Central memory CD8-positive, alpha-beta T cell (primary cell): ENCODE data around the gene AAMP.

Source experiments
- ATAC-seq: fragments of 150-1000 bp; cut with Tn5 transposase; replicated peaks from 2 replicates; pipeline ENCODE4 v1.10.0; 2022; ENCODE audit warnings: mild to moderate bottlenecking, moderate FRiP score, moderate number of reproducible peaks; ENCODE audit not compliant: poor library complexity, severe bottlenecking; ENCODE audit errors: extremely low read depth
- DNase-seq, 2 donors: peaks; one replicate each; pipeline ENCODE4 v3.0.0; 2021; ENCODE audit warnings: low spot score in 2 of 2
- H3K27ac Mint-ChIP-seq: one replicate; pipeline ENCODE4 v1.8.0; 2022; ENCODE audit warnings: low read depth, mild to moderate bottlenecking, moderate library complexity, mixed read lengths
- H3K27me3 Mint-ChIP-seq: one replicate; pipeline ENCODE4 v1.8.0; 2022; ENCODE audit warnings: mixed read lengths
- H3K36me3 Mint-ChIP-seq: one replicate; pipeline ENCODE4 v1.8.0; 2022; ENCODE audit warnings: mild to moderate bottlenecking, moderate library complexity, mixed read lengths; ENCODE audit not compliant: insufficient read depth
- H3K4me1 Mint-ChIP-seq: one replicate; pipeline ENCODE4 v1.8.0; 2022; ENCODE audit warnings: mixed read lengths
- H3K4me3 Mint-ChIP-seq: one replicate; pipeline ENCODE4 v1.8.0; 2022; ENCODE audit warnings: mild to moderate bottlenecking, moderate library complexity, mixed read lengths
- H3K9me3 Mint-ChIP-seq: one replicate; pipeline ENCODE4 v1.8.0; 2022; ENCODE audit warnings: mixed read lengths

Gene AAMP

DNA sequence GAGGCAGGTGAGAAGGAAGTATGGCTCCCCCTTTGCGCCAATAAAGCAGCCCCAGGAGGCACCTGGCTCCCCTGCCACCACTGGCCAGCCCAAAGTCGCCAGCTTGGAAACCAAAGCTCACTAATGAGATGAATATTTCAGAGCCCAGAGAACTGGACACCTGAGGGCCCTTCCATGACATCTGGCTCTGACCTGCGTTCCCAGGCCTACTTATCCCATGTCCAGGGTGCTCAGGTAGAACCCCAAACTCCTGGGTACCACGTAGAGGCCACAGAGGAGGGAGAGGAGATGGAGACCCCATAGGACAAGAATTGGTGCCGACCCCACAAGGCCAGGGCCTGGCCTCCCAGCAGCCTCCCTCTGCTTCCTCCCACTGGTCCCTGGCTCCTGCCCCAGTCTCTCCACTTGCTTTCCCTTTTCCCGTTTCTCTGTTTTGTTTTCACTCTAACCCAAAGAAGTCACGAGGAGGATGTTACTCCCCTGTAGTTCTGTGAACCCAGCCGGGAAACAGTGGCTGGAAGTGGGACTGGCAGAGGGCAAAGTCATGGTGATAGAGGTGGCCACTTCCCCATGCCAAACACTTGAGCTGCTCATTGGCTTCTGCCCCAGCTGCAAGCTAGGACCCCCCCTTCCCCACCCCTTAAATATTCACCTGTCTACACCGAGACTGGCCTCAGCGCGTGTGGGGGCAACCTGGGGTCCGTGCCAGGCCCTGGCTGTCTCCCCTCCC is 21.5 kb upstream of the AAMP start:
- ATAC-seq = no peak
- peaks cover 14% of the 10 kb centered on the region for H3K36me3 Mint-ChIP-seq
- DNase-seq = no peak

GRCh38 chr2:218290316-218291261 is 20.7 kb upstream of the AAMP start:
- peak overlapping the region; percentile 99 for H3K27ac Mint-ChIP-seq
- H3K4me3 Mint-ChIP-seq = peak overlapping the region; percentile 81
- ATAC-seq (peak; percentile 15), DNase-seq (no peak)
- H3K36me3 Mint-ChIP-seq = peaks cover 17% of the 10 kb centered on the region
- peaks cover 72% of the 10 kb centered on the region for H3K4me1 Mint-ChIP-seq
- H3K9me3 Mint-ChIP-seq = no peaks in the 10 kb centered on the region
- no peaks in the 10 kb centered on the region for H3K27me3 Mint-ChIP-seq

More for the DNA sequence above, 21.5 kb upstream of the AAMP start:
- no peaks in the 10 kb centered on the region for H3K9me3 Mint-ChIP-seq
- H3K4me3 Mint-ChIP-seq = peak overlapping the region; percentile 81
- peaks cover 63% of the 10 kb centered on the region for H3K4me1 Mint-ChIP-seq
- peak overlapping the region; percentile 99 for H3K27ac Mint-ChIP-seq
- H3K27me3 Mint-ChIP-seq = no peaks in the 10 kb centered on the region

GRCh38 chr2:218289639-218290315 is 19.8 kb upstream of the AAMP start:
- Mint-ChIP-seq H3K4me3 (peak overlapping the region; percentile 81), H3K27me3 (no peaks in the 10 kb centered on the region), H3K9me3 (no peaks in the 10 kb centered on the region), H3K27ac (peak overlapping the region; percentile 99), H3K36me3 (peaks cover 20% of the 10 kb centered on the region), H3K4me1 (peaks cover 78% of the 10 kb centered on the region)
- ATAC-seq = no peak
- no peak for DNase-seq

- H3K27ac Mint-ChIP-seq = peak overlapping the region; percentile 99
- H3K4me3 Mint-ChIP-seq = peak overlapping the region; percentile 86
- H3K9me3 Mint-ChIP-seq = no peaks in the 10 kb centered on the region
- peak; percentile 72 for ATAC-seq
- peak; percentile 49 to 80 for DNase-seq
- peaks cover 87% of the 10 kb centered on the region for H3K4me1 Mint-ChIP-seq
- no peaks in the 10 kb centered on the region for H3K27me3 Mint-ChIP-seq
- peaks cover 23% of the 10 kb centered on the region for H3K36me3 Mint-ChIP-seq
Observed at GRCh38 chr2:218286570-218287459, 16.9 kb upstream of the AAMP start.

GRCh38 chr2:218285604-218286003 is 15.7 kb upstream of the AAMP start:
- H3K27me3 Mint-ChIP-seq = no peaks in the 10 kb centered on the region
- peak overlapping the region; percentile 99 for H3K27ac Mint-ChIP-seq
- peak overlapping the region; percentile 86 for H3K4me3 Mint-ChIP-seq
- ATAC-seq (no peak), DNase-seq (no peak)
- H3K36me3 Mint-ChIP-seq = peaks cover 30% of the 10 kb centered on the region
- H3K4me1 Mint-ChIP-seq = peaks cover 80% of the 10 kb centered on the region
- H3K9me3 Mint-ChIP-seq = no peaks in the 10 kb centered on the region

- DNase-seq (no peak), ATAC-seq (peak; percentile 22)
- peaks cover 77% of the 10 kb centered on the region for H3K4me1 Mint-ChIP-seq
- H3K9me3 Mint-ChIP-seq = no peaks in the 10 kb centered on the region
- H3K27me3 Mint-ChIP-seq = no peaks in the 10 kb centered on the region
- peaks cover 42% of the 10 kb centered on the region for H3K36me3 Mint-ChIP-seq
- H3K4me3 Mint-ChIP-seq = peak overlapping the region; percentile 86
- peak overlapping the region; percentile 99 for H3K27ac Mint-ChIP-seq
Observed at GRCh38 chr2:218284106-218284811, 14.3 kb upstream of the AAMP start.

GRCh38 chr2:218282173-218282991 is 12.4 kb upstream of the AAMP start:
- Mint-ChIP-seq H3K4me1 (peaks cover 61% of the 10 kb centered on the region), H3K27ac (peak overlapping the region; percentile 90)
- no peak for DNase-seq

DNA sequence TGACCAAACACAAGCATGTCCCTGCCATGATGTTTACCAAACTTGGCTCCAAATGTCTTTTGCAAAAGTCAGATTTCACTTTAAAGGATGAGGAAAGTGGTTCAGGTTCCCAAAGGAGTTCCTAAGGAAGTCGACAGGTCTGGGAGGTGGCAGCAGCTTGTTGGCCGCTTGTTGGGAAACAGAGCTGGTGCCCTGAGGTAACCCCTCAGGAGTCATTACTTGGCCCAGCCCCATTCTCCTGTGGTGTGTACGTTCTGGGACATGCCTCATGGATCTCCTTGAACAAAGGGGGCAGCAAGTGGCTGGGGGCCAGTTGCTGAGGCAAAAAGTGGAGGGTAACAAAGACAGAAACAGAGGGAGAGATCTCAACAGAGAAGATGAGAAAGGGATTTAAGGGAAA is 11.5 kb upstream of the AAMP start:
- no peaks in the 10 kb centered on the region for H3K9me3 Mint-ChIP-seq
- no peaks in the 10 kb centered on the region for H3K27me3 Mint-ChIP-seq
- H3K4me3 Mint-ChIP-seq = no peak overlapping the region
- peak overlapping the region; percentile 90 for H3K27ac Mint-ChIP-seq
- H3K36me3 Mint-ChIP-seq = peaks cover 48% of the 10 kb centered on the region
- H3K4me1 Mint-ChIP-seq = peaks cover 58% of the 10 kb centered on the region
- DNase-seq = no peak
- no peak for ATAC-seq

More at GRCh38 chr2:218282173-218282991, 12.4 kb upstream of the AAMP start:
- Mint-ChIP-seq H3K4me3 (peak overlapping the region; percentile 25), H3K36me3 (peaks cover 52% of the 10 kb centered on the region), H3K9me3 (no peaks in the 10 kb centered on the region), H3K27me3 (no peaks in the 10 kb centered on the region)
- no peak for ATAC-seq

DNA sequence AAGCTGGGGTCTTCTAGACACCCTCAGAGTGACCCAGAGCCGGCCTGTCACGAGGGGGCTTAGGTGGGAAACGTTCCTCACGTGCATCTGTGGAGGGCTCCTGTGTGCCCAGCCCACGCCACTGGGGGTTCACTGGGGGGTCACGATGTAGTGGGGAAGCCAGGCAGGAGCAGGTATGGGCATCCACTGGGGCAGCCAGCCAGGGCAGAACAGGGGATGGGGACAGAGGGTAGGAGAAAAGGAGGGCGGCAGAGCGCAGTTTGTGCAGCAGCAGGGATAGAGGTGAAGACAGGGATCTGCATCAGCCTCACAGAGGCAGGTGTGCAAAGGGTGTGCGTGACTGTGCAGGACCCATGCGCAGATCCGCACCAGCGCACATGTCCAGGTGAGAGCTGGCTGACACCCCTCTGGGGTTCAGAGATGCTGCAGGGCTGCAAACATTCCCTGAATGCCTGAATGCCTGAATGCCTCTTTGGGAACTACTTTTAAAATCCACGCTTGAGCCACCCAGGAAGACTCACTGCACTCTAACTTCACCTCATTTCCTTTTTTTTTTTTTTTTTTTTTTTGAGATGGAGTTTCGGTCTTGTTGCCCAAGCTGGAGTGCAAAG is 10.4 kb upstream of the AAMP start:
- Mint-ChIP-seq H3K27me3 (no peaks in the 10 kb centered on the region), H3K36me3 (peaks cover 46% of the 10 kb centered on the region), H3K4me1 (peaks cover 47% of the 10 kb centered on the region), H3K4me3 (no peak overlapping the region), H3K9me3 (no peaks in the 10 kb centered on the region), H3K27ac (peak overlapping the region; percentile 84)
- ATAC-seq (no peak), DNase-seq (no peak)

- H3K36me3 Mint-ChIP-seq = peaks cover 47% of the 10 kb centered on the region
- no peak overlapping the region for H3K4me3 Mint-ChIP-seq
- no peak for ATAC-seq
- H3K9me3 Mint-ChIP-seq = no peaks in the 10 kb centered on the region
- no peaks in the 10 kb centered on the region for H3K27me3 Mint-ChIP-seq
- peaks cover 37% of the 10 kb centered on the region for H3K4me1 Mint-ChIP-seq
- H3K27ac Mint-ChIP-seq = peak overlapping the region; percentile 84
- no peak for DNase-seq
Observed at GRCh38 chr2:218278531-218279360, 8.8 kb upstream of the AAMP start.
